ENCODE measurements around the gene HHATL.

Gene HHATL

DNA sequence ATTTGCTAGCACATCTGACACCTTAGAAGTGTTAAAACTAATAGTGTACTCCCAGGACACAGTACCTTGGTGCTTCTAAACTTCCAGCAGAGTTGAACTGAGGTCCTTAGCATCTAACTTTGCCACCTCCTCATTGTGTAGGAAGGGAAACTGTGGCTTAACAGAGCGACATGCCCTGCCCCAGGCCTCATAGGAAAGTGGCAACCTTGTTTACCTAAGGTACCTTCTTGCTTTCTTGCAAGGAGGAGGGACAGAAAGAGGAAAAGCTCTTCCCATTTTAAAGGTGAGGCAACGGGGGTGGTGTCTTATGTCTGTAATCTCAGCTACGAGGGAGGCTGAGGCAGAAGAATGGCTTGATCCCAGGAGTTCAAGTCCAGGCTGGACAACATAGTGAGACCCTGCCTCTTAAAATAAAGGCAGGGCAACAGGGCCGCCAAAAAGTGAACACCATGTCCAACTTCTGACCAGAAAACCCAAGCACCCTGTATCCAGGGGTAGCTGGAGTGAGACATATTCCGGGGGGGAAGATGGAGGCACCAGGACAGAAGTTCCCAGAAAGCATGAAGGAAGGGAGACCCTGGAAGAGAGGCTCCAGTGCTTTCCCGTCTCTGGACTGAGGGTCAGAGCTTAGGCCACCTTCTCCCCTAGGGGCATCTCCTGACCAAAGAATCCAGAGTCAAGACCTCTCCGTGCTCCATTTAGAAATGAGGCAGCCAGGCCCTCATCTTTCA lies 17.8 kb downstream of the HHATL start:
- no peak for DNase-seq (ENCODE audit: low spot score)

DNA sequence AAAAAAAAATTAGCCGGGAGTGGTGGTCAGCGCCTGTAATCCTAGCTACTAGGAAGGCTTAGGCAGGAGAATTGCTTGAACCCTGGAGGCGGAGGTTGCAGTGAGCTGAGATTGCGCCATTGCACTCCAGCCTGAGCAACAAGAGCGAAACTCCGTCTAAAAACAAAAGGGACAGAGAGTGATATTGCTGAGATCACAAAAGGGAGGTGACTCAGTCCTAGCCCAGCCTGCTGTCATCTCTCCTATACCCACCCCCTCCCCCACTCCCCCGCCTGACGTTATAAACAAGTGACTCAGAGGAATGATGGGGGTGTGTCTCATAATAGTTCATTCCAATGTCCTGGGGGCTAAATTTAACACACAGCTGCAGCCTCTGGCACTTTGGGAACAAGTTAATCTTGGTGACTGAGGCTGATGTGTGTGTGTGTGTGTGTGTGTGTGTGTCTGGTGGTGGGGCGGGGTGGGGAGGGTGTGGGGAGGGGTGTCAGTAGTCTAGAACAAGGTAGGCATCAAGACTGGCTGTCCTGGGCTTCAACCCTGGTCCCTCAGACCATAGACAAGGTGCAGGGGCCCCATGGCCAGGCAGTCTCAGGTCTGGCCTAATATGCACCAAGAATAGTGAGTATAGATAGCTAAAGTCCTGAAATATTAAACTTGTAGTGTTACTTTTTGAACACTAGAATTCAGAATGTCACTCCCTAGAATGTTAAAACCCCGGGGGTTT lies 18.6 kb downstream of the HHATL start:
- no peak for DNase-seq (ENCODE audit: low spot score)

DNA sequence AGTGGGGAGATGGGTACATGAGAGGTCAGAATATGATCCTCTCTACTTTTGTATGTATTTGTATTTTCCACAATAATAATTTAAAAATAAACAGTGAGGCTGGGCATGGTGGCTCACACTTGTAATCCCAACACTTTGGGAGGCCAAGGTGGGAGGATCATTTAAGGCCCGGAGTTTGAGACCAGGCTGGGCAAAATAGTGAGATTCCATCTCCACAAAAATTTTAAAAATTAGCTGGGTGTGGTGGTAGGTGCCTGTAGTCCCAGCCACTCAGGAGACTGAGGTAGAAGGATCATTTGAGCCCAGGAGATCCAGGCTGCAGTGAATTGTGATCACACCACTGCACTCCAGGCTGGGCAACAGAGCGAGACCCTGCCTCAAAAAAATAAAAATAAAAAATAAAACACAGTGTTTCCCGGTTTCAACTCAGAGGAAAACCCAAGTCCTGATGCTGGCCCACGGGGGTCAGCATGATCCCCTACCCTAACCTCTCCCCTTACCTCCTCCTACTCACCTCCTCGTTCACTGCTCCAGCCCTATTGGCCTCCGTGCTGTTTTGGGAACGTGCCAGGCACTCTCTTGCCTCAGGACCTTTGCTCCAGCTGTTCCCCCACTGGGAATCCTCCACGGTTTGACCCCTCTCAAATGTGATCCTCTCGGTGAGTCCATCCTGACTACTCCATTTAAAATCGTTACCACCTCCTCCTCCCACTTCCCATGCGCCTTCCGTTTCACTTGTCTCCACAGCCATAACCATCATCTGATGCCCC lies 20.1 kb downstream of the HHATL start:
- DNase-seq (ENCODE audit: low spot score): no peak

DNA sequence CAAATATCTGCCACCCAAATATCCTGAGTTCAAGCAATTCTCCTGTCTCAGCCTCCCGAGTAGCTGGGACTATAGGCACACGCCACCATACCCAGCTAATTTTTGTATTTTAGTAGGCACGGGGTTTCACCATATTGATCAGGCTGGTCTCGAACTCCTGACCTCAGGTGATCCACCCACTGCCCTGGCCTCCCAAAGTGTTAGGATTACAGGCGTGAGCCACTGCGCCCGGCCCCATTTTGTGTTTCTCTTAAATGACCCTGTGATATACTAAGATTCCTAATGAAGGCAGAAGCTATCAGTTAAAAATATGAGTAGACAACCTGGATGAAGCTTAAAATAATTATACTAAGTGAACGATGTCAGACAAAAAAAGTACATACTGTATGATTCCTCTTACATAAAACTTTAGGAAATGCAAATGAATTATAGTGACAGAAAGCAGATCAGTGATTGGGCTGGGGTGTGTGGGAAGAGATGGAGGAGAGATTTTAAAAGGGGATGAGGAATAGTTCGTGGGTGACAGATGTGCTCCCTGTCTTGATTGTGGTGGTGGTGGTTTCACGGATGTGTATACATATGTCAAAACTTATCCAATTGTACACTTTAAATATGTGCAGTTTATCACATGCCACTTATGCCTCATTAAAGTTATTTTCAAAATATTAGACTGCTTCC lies 21.1 kb downstream of the HHATL start:
- DNase-seq (ENCODE audit: low spot score): no peak

DNA sequence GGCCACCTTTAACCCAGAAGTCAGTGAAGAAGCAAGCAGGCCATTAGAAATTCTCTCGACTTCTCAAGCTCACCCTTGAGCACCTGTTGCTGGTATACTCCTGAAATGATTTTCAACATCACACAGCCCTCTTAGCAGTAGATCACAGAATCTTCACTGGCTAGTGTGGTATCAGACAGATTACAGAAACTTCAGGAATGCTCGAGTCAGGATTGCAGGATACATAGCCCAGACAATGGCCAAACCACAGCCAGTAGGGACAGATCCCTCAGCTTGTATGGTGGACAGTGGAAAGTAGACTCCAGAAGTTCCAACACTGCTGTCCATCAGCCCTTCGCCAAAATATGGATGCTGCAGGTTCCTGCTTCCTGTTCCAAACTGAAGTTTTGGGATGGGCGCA lies 21.8 kb downstream of the HHATL start:
- no peak for DNase-seq (ENCODE audit: low spot score)

DNA sequence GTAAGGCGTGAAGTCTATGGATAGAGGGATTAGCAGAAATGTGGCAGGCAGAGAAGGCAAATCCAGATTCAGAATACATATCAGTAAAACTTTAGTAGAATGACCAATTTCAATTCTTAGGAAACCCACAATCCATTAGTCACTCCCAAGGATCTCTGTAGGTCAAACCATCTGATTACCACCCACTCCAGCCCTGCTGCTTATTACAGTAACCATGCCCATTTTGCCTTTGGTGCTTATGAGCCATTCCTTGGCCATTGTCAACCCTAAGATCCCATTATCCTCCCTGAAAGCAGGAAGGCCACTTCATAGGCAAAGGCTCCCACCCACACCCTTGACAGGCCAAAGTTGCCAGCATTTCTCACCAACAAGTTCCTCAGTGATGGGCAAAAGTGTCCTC lies 22.3 kb downstream of the HHATL start:
- no peak for DNase-seq (ENCODE audit: low spot score)

DNA sequence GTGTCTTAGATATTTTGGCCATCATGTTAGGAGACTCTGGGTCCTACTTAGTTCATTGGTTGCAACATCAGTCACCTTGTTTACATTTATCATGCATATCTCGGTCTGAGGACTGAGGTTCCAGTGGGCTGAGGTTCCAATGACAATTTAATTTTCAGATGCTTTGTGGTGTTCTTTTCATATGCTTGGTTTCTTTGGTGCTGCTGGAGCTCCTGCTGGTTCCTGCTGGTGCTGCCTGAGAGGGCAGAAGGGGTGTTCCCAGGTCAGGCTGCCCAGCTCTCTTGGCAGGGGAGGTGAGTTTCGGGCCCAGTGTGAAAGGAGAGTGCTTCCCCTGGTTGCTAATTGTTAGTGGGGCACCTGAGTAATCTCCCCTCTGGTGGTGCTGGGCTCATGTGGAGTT lies 24.2 kb downstream of the HHATL start:
- no peak for DNase-seq (ENCODE audit: low spot score)

DNA sequence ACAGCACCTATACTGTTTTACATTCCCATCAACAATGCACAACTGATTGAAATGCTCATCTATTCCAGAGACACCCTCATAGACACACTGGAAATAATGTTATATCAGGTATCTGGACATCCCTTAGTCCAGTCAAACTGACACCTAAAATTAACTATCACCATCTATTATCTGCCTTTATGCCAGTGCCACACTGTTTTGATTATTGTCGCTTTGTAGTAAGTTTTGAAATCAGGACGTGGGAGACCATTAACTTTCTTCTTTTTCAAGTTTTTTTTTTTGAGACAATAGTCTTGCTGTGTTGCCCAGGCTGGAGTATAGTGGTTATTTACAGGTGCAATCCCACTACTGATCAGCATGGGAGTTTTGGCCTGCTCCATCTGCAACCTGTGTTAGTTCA lies 26.7 kb downstream of the HHATL start:
- no peak for DNase-seq (ENCODE audit: low spot score)

DNA sequence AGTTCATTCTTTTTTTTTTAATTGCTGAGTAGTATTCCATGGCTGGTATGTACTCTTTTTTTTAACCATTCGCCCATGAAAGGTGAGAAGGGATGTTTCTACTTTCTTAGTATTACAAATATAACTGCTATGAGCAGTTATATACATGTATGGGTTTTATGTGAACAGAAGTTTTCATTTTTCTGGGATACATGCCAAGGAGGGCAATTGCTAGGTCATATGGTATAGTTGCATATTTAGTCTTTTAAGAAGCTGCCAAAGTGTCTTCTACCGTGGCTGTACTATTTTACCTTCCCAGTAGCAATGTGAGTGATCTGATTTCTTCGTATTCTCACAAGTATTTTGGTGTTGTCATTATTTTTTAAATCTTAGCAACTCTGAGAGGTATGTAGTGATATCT lies 28.5 kb downstream of the HHATL start:
- DNase-seq (ENCODE audit: low spot score): no peak

DNA sequence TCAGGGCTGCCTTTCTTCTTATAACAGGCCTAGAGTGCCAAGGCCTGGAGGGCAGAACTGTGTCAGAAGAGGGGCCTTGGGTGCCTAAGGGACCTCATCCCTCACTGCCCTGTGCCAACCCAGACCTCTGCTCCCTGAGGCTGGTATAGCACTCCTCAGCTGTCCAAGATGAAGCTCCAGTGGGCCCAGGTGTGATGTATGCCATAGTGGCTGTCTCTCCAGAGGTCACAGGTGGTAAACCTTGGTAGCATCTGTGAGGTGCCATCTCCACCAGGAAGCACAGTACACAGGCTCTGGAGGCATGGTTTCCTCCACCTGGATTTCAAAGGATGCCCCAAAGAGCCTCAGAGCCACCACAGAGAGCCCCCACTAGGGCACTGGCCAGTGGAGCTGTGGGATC lies 29.5 kb downstream of the HHATL start:
- no peak for DNase-seq (ENCODE audit: low spot score)

DNA sequence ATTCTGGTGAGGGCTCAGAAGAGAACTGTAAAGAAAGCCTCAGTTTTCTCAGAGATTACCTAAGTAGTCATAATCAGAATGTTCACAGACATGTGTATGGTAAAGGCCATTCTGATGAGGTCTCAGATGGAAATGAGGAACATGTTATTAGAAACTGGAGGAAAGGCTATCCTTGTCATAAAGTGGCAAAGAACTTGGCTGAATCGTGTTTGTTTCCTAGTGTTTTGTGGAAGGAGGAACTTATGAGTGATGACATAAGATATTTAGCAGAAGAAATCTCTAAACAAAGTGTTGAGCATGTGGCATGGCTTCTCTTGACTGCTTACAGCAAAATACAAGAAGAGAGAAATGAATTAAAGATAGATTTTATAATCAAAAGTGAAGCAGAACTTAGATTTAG lies 30.1 kb downstream of the HHATL start:
- DNase-seq (ENCODE audit: low spot score): no peak

DNA sequence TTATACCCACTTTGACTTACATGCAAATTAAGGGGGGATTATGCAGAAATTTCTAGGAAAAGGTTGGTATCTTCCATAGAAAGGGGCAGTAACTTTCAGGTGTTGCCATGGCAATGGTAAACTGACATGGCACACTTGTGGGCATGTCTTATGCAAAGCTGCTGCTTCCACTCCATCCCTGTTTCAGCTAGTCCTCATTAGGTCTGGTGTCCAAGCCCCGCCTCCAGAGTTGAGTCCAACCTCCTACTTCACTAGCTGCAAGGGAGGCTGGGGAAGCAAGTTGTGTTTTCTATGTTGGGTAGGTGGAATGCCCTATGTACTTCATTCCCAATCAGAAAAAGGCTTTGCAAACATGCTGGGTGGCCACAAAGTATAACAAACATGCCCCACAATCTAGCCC lies 31.9 kb downstream of the HHATL start:
- no peak for DNase-seq (ENCODE audit: low spot score)

DNA sequence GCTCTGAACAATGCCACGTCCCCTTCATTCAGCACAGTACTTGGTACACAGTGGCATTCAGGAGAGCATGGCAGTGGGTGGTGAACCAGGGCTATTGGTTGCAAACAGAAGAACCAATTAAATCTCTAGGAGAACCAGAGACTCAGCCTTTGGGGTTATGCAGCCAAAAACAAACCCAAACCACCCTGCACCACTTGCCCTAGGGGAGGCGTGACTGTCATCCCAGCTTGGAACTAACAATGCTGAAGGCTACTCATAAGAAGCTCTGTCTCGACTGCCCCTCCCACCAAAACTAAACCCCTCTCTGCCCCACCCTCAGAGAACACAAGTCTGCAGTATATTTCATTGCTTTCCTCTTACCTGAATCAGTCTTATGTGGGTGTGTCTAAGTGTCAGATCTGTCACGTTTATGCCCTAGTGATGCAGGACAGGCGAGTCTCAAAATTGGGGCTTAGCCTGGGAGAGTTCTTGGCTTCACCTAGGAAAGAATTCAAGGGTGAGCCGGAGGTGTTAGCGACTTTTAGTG lies 32.5 kb downstream of the HHATL start:
- no peak for DNase-seq (ENCODE audit: low spot score)

DNA sequence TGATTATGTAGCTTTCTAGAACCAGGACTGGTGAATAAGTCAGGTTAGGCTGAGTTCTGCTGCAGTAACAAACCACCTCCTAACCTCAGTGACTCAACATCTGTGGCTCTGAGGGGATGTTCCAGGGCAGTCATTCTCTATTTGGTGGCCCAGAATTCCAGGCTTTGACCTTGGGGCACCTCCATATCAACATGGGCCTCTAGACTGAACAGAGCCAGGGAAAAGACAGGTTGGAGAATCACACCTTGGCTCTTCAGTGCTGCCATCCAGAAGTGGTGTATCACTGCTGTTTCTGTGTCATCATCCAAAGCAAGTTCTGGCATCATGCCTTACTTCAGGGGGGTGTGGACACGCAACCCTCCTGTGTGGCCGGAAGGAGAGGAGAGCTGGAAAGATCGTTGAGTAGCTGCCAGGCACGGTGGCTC lies 33.8 kb downstream of the HHATL start:
- DNase-seq (ENCODE audit: low spot score): no peak

DNA sequence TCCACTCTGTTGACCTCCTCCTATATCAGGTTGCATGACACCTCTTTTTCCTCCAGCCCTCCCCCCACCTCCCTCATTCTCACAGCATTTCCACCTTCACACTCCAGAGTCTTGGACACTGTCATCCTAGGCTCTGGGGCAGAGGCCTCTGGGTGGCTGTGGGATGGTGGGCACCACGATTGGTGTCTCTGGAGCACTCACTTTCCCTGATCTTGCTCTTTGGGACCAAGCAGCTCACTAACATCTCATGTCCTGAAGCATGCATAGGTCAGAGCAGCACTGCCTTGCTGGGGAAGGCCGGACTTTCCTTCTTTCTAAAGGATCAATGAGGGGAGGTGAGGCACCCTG lies 34.2 kb downstream of the HHATL start:
- no peak for DNase-seq (ENCODE audit: low spot score)

DNA sequence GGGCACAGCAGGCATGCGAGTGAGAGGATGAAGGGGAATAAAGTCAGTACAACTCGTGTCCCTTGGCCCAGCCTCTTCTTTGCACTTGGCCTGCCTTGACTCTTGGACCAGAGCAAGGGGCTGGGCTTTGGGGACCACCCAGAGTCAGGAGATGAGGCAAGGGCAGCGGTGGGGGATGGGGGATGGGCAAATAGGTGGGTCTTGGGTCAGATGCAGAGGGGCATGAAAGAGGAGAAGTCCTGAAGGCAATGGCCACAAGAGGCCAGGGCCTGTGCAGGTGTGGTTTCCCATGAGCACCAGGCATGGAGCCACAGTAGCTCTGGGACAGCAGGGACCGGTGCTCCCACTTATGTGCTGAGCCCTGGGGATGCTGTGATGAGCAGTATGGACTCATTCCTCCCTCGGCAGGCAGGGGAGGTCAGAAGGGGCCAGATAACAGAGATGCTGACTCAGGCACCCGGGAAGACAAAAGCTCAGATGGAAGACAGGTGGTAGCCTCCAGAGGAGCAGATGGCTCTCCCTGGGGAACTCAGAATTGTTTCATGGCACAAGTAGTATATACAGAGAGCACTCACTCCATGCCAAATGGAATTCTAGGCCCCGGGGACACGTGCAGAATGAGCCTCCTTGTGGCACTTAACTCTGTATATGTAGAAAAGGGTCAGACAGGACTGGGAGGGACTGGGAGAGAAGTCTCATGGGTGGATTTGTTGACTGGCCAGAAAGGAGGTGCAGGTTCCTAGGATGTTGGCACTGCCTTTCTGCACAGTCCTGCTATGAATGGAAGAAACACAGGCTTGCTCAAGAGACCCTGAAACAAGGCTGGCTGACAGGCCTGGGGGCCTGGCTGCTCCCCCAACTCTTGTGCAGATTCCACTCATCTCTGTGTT lies 34.8 kb downstream of the HHATL start:
- DNase-seq (ENCODE audit: low spot score): peak; percentile 80

DNA sequence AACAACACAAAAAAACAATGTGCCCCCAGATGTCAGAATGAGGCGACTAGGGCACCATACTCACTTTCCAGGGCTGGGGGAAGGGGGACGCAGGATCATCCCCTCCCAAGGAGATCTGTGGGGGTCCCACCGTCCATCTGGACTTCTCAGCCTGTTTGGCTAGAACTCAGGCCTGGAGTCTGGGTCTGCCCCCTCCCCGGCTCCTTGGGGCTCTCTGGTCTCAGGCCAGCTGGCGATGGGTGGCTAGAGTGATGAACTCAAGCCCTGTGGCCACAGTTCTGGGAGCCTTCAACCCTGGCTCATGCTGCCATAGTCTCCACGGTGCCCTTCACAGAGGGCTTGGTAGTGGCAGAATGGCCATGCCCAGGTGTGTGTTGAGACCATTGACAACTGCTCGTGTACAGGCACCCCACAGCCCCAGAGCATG lies 35.5 kb downstream of the HHATL start:
- DNase-seq (ENCODE audit: low spot score): no peak

DNA sequence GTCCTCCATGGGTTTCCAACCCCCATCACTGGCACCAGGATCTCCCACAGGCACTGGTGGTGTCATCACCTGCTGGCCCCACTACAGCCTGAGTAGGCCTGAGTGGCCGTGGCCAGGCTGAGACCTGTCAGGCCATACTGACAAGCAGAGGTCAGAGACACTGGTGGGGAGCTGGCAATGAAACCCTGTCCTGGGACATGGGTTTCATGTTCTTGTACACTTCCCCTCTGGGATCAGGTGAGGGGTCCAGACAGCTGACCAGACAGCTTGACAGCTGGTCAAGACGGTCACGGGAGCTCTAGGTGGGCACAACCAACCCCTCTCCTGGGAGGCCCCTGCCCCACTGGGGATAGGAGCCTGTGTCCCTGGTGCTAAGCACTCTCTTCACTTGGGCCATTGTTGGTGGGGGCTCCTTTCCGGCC lies 36.0 kb downstream of the HHATL start:
- DNase-seq (ENCODE audit: low spot score): no peak

DNA sequence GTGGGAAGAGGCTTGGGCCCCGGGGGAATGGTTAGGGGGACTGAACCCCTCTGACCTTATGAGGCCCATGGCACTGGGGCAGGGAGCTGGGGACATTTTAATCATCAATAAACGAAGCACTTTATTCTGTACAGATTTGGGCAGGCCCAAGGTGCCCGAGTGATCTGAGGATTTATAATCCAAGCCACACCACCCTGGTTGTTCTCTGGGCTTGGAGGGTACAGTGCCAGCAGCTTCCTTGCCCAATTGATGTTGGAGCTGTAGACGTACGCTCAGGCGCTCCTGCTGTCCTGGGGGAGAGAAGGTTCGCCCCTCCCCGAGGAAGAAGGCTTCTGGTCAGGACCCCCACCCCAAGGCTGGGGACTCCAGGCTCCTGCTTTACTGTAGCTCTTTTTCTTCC lies 36.6 kb downstream of the HHATL start:
- DNase-seq (ENCODE audit: low spot score): no peak

DNA sequence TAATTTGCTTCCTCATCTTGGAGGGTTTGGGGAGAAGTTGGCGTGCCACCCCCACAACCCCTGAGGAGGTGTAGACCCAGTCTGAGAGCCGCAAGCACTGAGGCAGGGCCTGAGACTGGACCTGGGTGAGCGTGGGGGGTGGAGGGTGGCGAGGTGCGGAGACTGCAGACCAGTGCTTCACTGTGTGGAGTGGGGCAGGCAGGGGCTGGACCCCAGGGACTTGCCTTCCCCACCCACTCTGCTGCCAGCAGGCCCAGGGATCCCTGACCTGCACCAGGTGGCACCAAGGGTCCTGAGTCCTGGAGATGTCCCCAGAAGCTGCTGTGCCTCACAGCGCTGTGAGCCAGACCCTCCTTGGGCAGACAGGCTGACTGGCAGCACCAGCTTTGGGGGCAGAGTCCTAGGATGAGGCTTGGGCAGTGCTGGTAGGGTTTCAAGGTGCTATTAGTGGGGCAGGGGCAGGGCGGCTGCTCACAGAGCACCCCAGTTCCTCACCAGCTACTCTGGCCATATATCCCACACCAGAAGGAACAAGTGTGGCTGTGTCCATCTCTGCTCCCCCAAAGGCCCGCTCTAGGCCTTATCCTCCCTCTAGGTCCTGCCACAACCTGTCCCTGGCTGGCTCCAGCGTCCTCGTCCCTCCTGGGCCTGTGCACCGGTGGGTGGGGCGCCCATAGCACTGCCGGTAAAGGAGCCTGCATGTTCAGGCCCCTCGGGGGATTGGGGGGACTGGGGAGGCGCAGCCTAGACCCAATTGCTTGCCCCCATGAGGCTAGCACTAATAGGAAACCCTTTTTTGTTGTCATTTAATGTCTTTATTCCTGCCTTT lies 37.3 kb downstream of the HHATL start:
- no peak for DNase-seq (ENCODE audit: low spot score)

Measured in cerebellar cortex (tissue), 1 donor.